ENCODE results near the gene SERTAD3. TPM values are rescaled to one million over a fixed set of nuclear protein-coding genes. Genes with fewer than 3 reads are reported as not detected.

The SERTAD3 gene
- total RNA-seq, 1 experiment from 2014 or later = 30.9 TPM

DNA sequence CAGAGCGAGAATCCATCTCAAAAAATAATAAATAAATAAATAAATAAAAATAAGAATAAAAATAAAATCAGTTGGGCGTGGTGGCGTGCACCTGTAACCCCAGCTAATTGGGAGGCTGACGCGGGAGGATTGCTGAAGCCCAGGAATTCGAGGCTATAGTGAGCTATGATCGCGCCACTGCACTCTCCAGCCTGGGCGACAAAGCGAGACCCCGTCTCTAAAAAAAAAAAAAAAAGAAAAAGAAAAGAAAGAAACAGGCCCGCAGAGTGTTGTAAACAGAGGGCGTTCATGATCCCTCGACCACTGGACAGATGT lies 23.7 kb downstream of the SERTAD3 start:
- Histone ChIP-seq H4K91ac (ENCODE audit: insufficient read length, low read depth, low read length) (no peak overlapping the region), H4K8ac (replicated peaks; ENCODE audit: insufficient read length, low read depth, low read length) (no peak overlapping the region), H3K14ac (ENCODE audit: insufficient read depth, low read length) (no peak overlapping the region), H3K18ac (ENCODE audit: insufficient read length, low read depth, low read length) (no peak overlapping the region), H3K4me2 (ENCODE audit: insufficient read depth, insufficient read length, low read length) (no peak overlapping the region), H2BK20ac (ENCODE audit: low read depth, low read length, poor library complexity, severe bottlenecking) (no peak overlapping the region), H4K5ac (ENCODE audit: insufficient read length, low read depth, low read length) (no peak overlapping the region), H3K9ac (ENCODE audit: extremely low read depth, insufficient read length, low read length) (no peak overlapping the region), H3K27ac (ENCODE audit: insufficient read length, low read depth, low read length) (no peak overlapping the region), H3K23me2 (ENCODE audit: insufficient read length, low read depth, low read length, poor library complexity, severe bottlenecking) (peaks cover 10% of the 10 kb centered on the region), H2BK15ac (ENCODE audit: low read depth, low read length) (no peak overlapping the region), H2AFZ (ENCODE audit: low read length) (no peak overlapping the region), H3K79me1 (ENCODE audit: insufficient read depth, low read depth, low read length, poor library complexity, severe bottlenecking) (no peaks in the 10 kb centered on the region), H3K56ac (ENCODE audit: insufficient read length, low read depth, low read length) (no peak overlapping the region), H3K4ac (ENCODE audit: low read depth, low read length) (no peak overlapping the region), H3K4me1 (ENCODE audit: insufficient read depth, low read length) (no peaks in the 10 kb centered on the region; the same call in 1 of the 2 replicates), H2BK12ac (ENCODE audit: insufficient read length, low read depth, low read length) (no peak overlapping the region), H2AK5ac (ENCODE audit: insufficient read length, low read length) (no peak overlapping the region), H2BK120ac (ENCODE audit: low read depth, low read length, poor library complexity, severe bottlenecking) (no peak overlapping the region), H4K20me1 (ENCODE audit: control insufficient read depth, insufficient read depth, insufficient read length) (no peaks in the 10 kb centered on the region), H3T11ph (ENCODE audit: low read length) (no peak overlapping the region), H3K9me3 (ENCODE audit: control insufficient read depth, low read depth, low read length) (no peaks in the 10 kb centered on the region), H3K27me3 (ENCODE audit: insufficient read depth, low read length) (no peaks in the 10 kb centered on the region), H3K79me2 (ENCODE audit: insufficient read depth, low read length) (no peaks in the 10 kb centered on the region), H3K23ac (ENCODE audit: insufficient read length, low read depth, low read length) (no peak overlapping the region), H2BK5ac (ENCODE audit: insufficient read length, low read length) (no peak overlapping the region)
- peaks cover 0 to 5% (median 4%) of the 10 kb centered on the region in 3 experiments; a peak in 3 of 7 replicates for H3K36me3 Mint-ChIP-seq (ENCODE audit: insufficient read depth in 1 of 3, low read depth in 3 of 3)
- DNase-seq = no peak
- TF ChIP-seq, protein P1, sequence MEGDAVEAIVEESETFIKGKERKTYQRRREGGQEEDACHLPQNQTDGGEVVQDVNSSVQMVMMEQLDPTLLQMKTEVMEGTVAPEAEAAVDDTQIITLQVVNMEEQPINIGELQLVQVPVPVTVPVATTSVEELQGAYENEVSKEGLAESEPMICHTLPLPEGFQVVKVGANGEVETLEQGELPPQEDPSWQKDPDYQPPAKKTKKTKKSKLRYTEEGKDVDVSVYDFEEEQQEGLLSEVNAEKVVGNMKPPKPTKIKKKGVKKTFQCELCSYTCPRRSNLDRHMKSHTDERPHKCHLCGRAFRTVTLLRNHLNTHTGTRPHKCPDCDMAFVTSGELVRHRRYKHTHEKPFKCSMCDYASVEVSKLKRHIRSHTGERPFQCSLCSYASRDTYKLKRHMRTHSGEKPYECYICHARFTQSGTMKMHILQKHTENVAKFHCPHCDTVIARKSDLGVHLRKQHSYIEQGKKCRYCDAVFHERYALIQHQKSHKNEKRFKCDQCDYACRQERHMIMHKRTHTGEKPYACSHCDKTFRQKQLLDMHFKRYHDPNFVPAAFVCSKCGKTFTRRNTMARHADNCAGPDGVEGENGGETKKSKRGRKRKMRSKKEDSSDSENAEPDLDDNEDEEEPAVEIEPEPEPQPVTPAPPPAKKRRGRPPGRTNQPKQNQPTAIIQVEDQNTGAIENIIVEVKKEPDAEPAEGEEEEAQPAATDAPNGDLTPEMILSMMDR (conservative IDR thresholded peaks at IDR 0.05) = no peak
- peaks cover 0 to 3% of the 10 kb centered on the region in 2 experiments; a peak in 1 of 5 replicates for H3K9me3 Mint-ChIP-seq
- peaks cover 7% of the 10 kb centered on the region for H3K27me3 Mint-ChIP-seq (ENCODE audit: low read depth)
- no peak overlapping the region for H3K27ac Mint-ChIP-seq
- no CpG with 5 or more reads among the region's 14 CpGs for WGBS (ENCODE audit: extremely low coverage, insufficient read length, low lambda C conversion rate)
- peaks cover 23 to 28% of the 10 kb centered on the region in 2 experiments for H3K4me1 Mint-ChIP-seq
- H3K4me3 Mint-ChIP-seq = peak overlapping the region; percentile 68 to 80
